GM21619 (cell line): ENCODE measurements around the gene ALCAM.

Experiments used
- ATAC-seq: cut with Tn5 transposase; IDR thresholded peaks from one replicate; pipeline ENCODE4 v1.9.1; 2021; ENCODE audit not compliant: unreplicated experiment

ALCAM gene

GRCh38 chr3:105366326-105367062 lies at the start of gene ALCAM:
ALCAM (plus strand) TSS chr3:105366909.
- ATAC-seq, result peak; percentile 51

GRCh38 chr3:105317841-105318240 lies 48.9 kb upstream of the ALCAM start:
- no peak for ATAC-seq

- ATAC-seq, result peak; percentile 91
Measured at GRCh38 chr3:105322570-105323273, 44.0 kb upstream of the ALCAM start.

GRCh38 chr3:105323274-105323599 lies 43.5 kb upstream of the ALCAM start:
- no peak for ATAC-seq

- ATAC-seq, result no peak
Measured at GRCh38 chr3:105324951-105325350, 41.8 kb upstream of the ALCAM start.

- no peak for ATAC-seq
Measured at GRCh38 chr3:105327662-105328337, 38.9 kb upstream of the ALCAM start.

GRCh38 chr3:105328338-105328730 lies 38.4 kb upstream of the ALCAM start:
- no peak for ATAC-seq

GRCh38 chr3:105332961-105333360 lies 33.7 kb upstream of the ALCAM start:
- no peak for ATAC-seq

- peak; percentile 75 for ATAC-seq
Measured at GRCh38 chr3:105334138-105334882, 32.4 kb upstream of the ALCAM start.

GRCh38 chr3:105339946-105340345 lies 26.8 kb upstream of the ALCAM start:
- ATAC-seq, result no peak

GRCh38 chr3:105343991-105344390 lies 22.7 kb upstream of the ALCAM start:
- ATAC-seq, result no peak

- no peak for ATAC-seq
Measured at GRCh38 chr3:105345156-105345555, 21.6 kb upstream of the ALCAM start.

- ATAC-seq, result peak; percentile 87
Measured at GRCh38 chr3:105347625-105348302, 18.9 kb upstream of the ALCAM start.

- no peak for ATAC-seq
Measured at GRCh38 chr3:105348307-105348706, 18.4 kb upstream of the ALCAM start.

- no peak for ATAC-seq
Measured at GRCh38 chr3:105349684-105350387, 16.9 kb upstream of the ALCAM start.

- no peak for ATAC-seq
Measured at GRCh38 chr3:105351821-105352220, 14.9 kb upstream of the ALCAM start.

- no peak for ATAC-seq
Measured at GRCh38 chr3:105352976-105353375, 13.7 kb upstream of the ALCAM start.

GRCh38 chr3:105353485-105354161 lies 13.1 kb upstream of the ALCAM start:
- ATAC-seq, result no peak

GRCh38 chr3:105354429-105354828 lies 12.3 kb upstream of the ALCAM start:
- ATAC-seq, result no peak
